ENCODE measurements around the gene MYH13. TPM values are rescaled to one million over a fixed set of nuclear protein-coding genes. Genes with fewer than 3 reads are reported as not detected.

Gene MYH13
- polyA plus RNA-seq, 1 of the 3 experiments (the other 2 are of a cell fraction): not detected

DNA sequence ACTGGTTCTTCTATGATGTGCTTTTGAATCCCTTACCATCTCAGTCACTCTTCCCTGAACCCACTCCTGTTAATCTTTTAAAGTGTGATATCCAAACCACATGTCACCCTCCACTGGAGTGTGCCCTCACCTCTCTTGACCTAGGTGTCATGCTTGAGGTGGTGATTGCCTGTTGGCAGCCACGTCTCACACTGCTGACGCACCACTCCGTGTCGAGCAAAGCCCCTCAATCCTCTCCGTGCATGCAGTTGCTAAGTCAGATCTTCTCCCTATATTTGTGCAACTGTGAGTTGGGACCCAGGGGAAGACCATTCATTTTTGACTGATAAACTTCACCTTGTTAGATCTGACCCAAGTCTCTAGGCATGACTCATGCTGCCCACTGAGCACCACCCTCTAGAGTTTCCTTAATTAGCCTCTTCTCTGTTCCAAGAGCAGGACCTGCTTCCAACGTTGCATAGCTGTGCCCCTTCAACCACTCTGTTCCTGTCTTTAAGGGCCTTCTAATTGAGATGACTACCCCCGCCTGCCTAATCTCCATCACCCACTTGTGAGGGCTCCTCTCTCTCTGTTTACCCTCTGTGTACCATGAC lies 2.7 kb downstream of the MYH13 start:
- POLR2A ChIA-PET: no interaction called here
- TF ChIP-seq EZH2phosphoT487 (IDR thresholded peaks at IDR 0.05; ENCODE audit: borderline replicate concordance, low read depth): no peak
- TF ChIP-seq JUND (IDR thresholded peaks at IDR 0.05): no peak
- no peak for TF ChIP-seq RFX5 (IDR thresholded peaks at IDR 0.05; ENCODE audit: low read length)
- no peak for TF ChIP-seq NFIC (IDR thresholded peaks at IDR 0.05; ENCODE audit: borderline replicate concordance)
- no peak for TF ChIP-seq TAF1 (IDR thresholded peaks at IDR 0.05; ENCODE audit: borderline replicate concordance, low read depth, low read length)
- TF ChIP-seq, protein P1, sequence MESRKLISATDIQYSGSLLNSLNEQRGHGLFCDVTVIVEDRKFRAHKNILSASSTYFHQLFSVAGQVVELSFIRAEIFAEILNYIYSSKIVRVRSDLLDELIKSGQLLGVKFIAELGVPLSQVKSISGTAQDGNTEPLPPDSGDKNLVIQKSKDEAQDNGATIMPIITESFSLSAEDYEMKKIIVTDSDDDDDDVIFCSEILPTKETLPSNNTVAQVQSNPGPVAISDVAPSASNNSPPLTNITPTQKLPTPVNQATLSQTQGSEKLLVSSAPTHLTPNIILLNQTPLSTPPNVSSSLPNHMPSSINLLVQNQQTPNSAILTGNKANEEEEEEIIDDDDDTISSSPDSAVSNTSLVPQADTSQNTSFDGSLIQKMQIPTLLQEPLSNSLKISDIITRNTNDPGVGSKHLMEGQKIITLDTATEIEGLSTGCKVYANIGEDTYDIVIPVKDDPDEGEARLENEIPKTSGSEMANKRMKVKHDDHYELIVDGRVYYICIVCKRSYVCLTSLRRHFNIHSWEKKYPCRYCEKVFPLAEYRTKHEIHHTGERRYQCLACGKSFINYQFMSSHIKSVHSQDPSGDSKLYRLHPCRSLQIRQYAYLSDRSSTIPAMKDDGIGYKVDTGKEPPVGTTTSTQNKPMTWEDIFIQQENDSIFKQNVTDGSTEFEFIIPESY (IDR thresholded peaks at IDR 0.05; ENCODE audit: borderline replicate concordance, low read depth): no peak
- TF ChIP-seq, protein P2, sequence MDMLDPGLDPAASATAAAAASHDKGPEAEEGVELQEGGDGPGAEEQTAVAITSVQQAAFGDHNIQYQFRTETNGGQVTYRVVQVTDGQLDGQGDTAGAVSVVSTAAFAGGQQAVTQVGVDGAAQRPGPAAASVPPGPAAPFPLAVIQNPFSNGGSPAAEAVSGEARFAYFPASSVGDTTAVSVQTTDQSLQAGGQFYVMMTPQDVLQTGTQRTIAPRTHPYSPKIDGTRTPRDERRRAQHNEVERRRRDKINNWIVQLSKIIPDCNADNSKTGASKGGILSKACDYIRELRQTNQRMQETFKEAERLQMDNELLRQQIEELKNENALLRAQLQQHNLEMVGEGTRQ (IDR thresholded peaks at IDR 0.05; ENCODE audit: borderline replicate concordance, low read depth, low read length): no peak
- no peak for TF ChIP-seq FOXJ3 (CRISPR knock-in tag; IDR thresholded peaks at IDR 0.05)
- no peak for TF ChIP-seq CHD2 (IDR thresholded peaks at IDR 0.05; ENCODE audit: low read length, partially characterized antibody)
- no peak for TF ChIP-seq SIN3A (IDR thresholded peaks at IDR 0.05; ENCODE audit: borderline replicate concordance, low read depth, low read length)
- TF ChIP-seq MEF2A (IDR thresholded peaks at IDR 0.05; ENCODE audit: borderline replicate concordance, low read depth): no peak
- no peak for TF ChIP-seq ELF1 (IDR thresholded peaks at IDR 0.05)
- H4K20me1 ChIP-seq (ENCODE audit: insufficient read depth): no peaks in the 10 kb centered on the region
- H3K9me3 ChIP-seq: no peaks in the 10 kb centered on the region
- H3K36me3 ChIP-seq (replicated peaks in 1 of 2; ENCODE audit: control insufficient read depth in 1 of 2, insufficient read depth in 2 of 2, low read length in 1 of 2): no peaks in the 10 kb centered on the region
- no peaks in the 10 kb centered on the region for H3K4me1 ChIP-seq (ENCODE audit: control insufficient read depth in 1 of 2, insufficient read depth in 2 of 2, low read depth in 1 of 2, low read length in 1 of 2)
- H3K79me2 ChIP-seq (ENCODE audit: insufficient read depth): no peaks in the 10 kb centered on the region
- no peak overlapping the region for H3K4me3 ChIP-seq (ENCODE audit: low read depth in 2 of 2, low read length in 1 of 2)
- no peak for DNase-seq
- 4% methylated on average over 7 of the region's 7 CpGs for WGBS (ENCODE audit: low lambda C conversion rate)
- no peak overlapping the region for H2AFZ ChIP-seq (ENCODE audit: low read depth)
- H3F3A ChIP-seq (replicated peaks; ENCODE audit: insufficient read depth): no peaks in the 10 kb centered on the region
- CTCF ChIA-PET: no interaction called here
- no peak overlapping the region for H3K9ac ChIP-seq
- H3K27me3 ChIP-seq (ENCODE audit: insufficient read depth): peaks cover 2% of the 10 kb centered on the region; the same call in 1 of the 2 replicates
- no peaks in the 10 kb centered on the region for H3K9me2 ChIP-seq
- no peak overlapping the region for H3K4me2 ChIP-seq
- H3K27ac ChIP-seq (ENCODE audit: low read depth in 2 of 2, low read length in 1 of 2): no peak overlapping the region

DNA sequence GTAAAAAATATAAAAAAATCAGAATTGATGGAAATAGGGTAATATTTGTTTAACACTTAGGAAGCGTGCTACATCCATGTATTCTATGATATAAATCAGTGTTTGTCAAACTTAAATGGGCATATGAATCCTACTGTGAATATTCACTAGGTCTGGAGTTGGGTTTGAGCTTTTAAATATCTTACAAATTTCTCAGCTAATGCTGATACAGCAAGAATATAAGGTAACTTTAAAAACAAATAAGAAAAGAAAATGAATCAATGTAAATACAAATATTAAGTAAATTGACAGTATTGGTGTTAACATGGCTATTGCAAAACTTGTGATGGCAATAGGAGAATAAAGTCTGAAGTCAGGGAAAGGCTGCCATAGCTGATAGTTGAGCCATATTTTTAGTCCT lies 3.6 kb downstream of the MYH13 start:
- Histone ChIP-seq H3K4me2 (no peak overlapping the region), H3K79me2 (ENCODE audit: insufficient read depth) (no peaks in the 10 kb centered on the region), H3K9me2 (no peaks in the 10 kb centered on the region), H3K4me3 (ENCODE audit: low read depth in 2 of 2, low read length in 1 of 2) (no peak overlapping the region), H2AFZ (ENCODE audit: low read depth) (no peak overlapping the region), H3K27ac (ENCODE audit: low read depth in 2 of 2, low read length in 1 of 2) (no peak overlapping the region), H3K9ac (no peak overlapping the region), H3K36me3 (replicated peaks in 1 of 2; ENCODE audit: control insufficient read depth in 1 of 2, insufficient read depth in 2 of 2, low read length in 1 of 2) (no peaks in the 10 kb centered on the region), H3K9me3 (no peaks in the 10 kb centered on the region), H4K20me1 (ENCODE audit: insufficient read depth) (no peaks in the 10 kb centered on the region), H3K4me1 (ENCODE audit: control insufficient read depth in 1 of 2, insufficient read depth in 2 of 2, low read depth in 1 of 2, low read length in 1 of 2) (no peaks in the 10 kb centered on the region), H3F3A (replicated peaks; ENCODE audit: insufficient read depth) (no peaks in the 10 kb centered on the region), H3K27me3 (ENCODE audit: insufficient read depth) (peaks cover 5% of the 10 kb centered on the region; the same call in 1 of the 2 replicates)
- TF ChIP-seq FOXM1 (IDR thresholded peaks at IDR 0.05; ENCODE audit: low read depth) (no peak), FOSL2 (IDR thresholded peaks at IDR 0.05; ENCODE audit: borderline replicate concordance, low read depth) (no peak), SIN3A (IDR thresholded peaks at IDR 0.05; ENCODE audit: borderline replicate concordance, low read depth, low read length) (no peak), ELF1 (IDR thresholded peaks at IDR 0.05) (no peak), GABPA (IDR thresholded peaks at IDR 0.05; ENCODE audit: low read depth) (no peak), MXI1 (IDR thresholded peaks at IDR 0.05; ENCODE audit: low read depth, low read length) (no peak), RAD21 (IDR thresholded peaks at IDR 0.05; ENCODE audit: low read length) (no peak), MEF2A (IDR thresholded peaks at IDR 0.05; ENCODE audit: borderline replicate concordance, low read depth) (no peak), POLR2AphosphoS5 (IDR thresholded peaks at IDR 0.05; ENCODE audit: low read depth, low read length) (no peak)
- TF ChIP-seq, protein P3, sequence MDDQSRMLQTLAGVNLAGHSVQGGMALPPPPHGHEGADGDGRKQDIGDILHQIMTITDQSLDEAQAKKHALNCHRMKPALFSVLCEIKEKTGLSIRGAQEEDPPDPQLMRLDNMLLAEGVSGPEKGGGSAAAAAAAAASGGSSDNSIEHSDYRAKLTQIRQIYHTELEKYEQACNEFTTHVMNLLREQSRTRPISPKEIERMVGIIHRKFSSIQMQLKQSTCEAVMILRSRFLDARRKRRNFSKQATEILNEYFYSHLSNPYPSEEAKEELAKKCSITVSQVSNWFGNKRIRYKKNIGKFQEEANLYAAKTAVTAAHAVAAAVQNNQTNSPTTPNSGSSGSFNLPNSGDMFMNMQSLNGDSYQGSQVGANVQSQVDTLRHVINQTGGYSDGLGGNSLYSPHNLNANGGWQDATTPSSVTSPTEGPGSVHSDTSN (IDR thresholded peaks at IDR 0.05): no peak
- TF ChIP-seq, protein P2 (IDR thresholded peaks at IDR 0.05; ENCODE audit: borderline replicate concordance, low read depth, low read length): no peak
- TF ChIP-seq, protein P4, sequence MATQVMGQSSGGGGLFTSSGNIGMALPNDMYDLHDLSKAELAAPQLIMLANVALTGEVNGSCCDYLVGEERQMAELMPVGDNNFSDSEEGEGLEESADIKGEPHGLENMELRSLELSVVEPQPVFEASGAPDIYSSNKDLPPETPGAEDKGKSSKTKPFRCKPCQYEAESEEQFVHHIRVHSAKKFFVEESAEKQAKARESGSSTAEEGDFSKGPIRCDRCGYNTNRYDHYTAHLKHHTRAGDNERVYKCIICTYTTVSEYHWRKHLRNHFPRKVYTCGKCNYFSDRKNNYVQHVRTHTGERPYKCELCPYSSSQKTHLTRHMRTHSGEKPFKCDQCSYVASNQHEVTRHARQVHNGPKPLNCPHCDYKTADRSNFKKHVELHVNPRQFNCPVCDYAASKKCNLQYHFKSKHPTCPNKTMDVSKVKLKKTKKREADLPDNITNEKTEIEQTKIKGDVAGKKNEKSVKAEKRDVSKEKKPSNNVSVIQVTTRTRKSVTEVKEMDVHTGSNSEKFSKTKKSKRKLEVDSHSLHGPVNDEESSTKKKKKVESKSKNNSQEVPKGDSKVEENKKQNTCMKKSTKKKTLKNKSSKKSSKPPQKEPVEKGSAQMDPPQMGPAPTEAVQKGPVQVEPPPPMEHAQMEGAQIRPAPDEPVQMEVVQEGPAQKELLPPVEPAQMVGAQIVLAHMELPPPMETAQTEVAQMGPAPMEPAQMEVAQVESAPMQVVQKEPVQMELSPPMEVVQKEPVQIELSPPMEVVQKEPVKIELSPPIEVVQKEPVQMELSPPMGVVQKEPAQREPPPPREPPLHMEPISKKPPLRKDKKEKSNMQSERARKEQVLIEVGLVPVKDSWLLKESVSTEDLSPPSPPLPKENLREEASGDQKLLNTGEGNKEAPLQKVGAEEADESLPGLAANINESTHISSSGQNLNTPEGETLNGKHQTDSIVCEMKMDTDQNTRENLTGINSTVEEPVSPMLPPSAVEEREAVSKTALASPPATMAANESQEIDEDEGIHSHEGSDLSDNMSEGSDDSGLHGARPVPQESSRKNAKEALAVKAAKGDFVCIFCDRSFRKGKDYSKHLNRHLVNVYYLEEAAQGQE (IDR thresholded peaks at IDR 0.05; ENCODE audit: low read depth, low read length): no peak
- POLR2A ChIA-PET: no interaction called here
- DNase-seq: no peak
- WGBS (ENCODE audit: low lambda C conversion rate): 0% methylated on average over 1 of the region's 1 CpG
- CTCF ChIA-PET: no interaction called here

Measured in SK-N-SH (cell line).